Gastrocnemius medialis (tissue), 4 donors: ENCODE results near the gene AKAP9.

Source experiments
- CTCF ChIP-seq, 5 experiments: fragments of 450-650 bp in 3 of 5; fragments of 200-600 bp in 2 of 5; sonication (generic) in 2 of 5; IDR thresholded peaks in 4 of 5; conservative IDR thresholded peaks in 1 of 5; 1 replicate in 4 of 5; 2 replicates in 1 of 5; pipeline ENCODE4 v1.5.1; 2016 to 2019; ENCODE audit warnings: antibody characterized with exemption in 5 of 5, mild to moderate bottlenecking in 3 of 5, moderate library complexity in 3 of 5
- POLR2A ChIP-seq, 2 donors: fragments of 450-650 bp; IDR thresholded peaks; one replicate each; pipeline ENCODE4 v1.6.1; 2017; ENCODE audit warnings: antibody characterized with exemption in 2 of 2, mild to moderate bottlenecking in 2 of 2, moderate library complexity in 2 of 2

GRCh38 chr7:92119213-92119759, 178.6 kb downstream of the AKAP9 start:
- TF ChIP-seq POLR2A (IDR thresholded peaks at IDR 0.05), result no peak
- no peak for TF ChIP-seq CTCF (IDR thresholded peaks at IDR 0.05 in 4 of 5, conservative IDR thresholded peaks at IDR 0.05 in 1 of 5)
